ENCODE data around the gene LRIG1. TPM values are rescaled to one million over a fixed set of nuclear protein-coding genes. Genes with fewer than 3 reads are reported as not detected.

The LRIG1 gene
- total RNA-seq = 10 to 100 TPM; 12.3 to 17.9 TPM

GRCh38 chr3:66500576-66501482 is at the start of gene LRIG1:
Gene LRIG1, minus strand, starts transcription at chr3:66501022. Its CDS starts 615 bp downstream, at chr3:66500407.

